ENCODE data around the gene CELA3B. TPM values are rescaled to one million over a fixed set of nuclear protein-coding genes. Genes with fewer than 3 reads are reported as not detected.

CELA3B gene
- total RNA-seq, 1 donor from 2014 or later = not detected

DNA sequence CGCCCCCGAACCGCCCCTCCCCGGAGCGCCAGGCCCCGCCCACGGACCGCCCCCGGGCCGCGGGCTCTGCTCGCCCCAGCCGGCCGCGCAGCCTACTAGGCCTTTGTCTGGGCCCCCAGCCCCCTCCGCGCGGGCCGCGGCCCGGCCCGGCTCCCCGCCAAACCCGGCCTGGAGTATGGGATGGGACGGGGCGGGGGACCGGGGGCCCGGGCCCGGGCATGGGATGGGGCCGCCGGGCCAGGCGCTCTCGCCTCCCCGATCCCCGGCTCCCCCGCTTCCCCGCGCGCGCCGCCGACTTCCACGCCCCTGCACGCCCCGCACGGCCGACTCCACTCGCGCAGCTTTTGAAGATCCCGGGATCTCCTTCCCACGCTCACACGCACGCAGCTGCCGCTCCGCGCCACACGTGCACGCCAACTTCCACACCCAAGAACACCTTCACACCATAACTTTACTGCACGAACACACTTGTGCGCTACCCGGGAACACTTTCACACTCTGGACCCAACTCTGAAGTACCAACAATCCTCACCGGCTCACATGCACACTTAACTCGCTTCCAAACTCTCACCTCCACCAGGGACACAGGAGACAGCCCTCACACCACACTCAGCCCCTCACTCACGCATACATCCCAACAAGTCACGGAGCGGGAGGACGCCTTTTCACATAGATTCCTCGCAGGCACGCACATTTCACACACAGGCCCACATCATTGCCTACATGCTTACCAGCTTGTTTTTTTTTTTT is 39.3 kb upstream of the CELA3B start:
- no peak for DNase-seq (ENCODE audit: low read depth)

GRCh38 chr1:21938732-21939538 is 37.9 kb upstream of the CELA3B start:
- Histone ChIP-seq H3K4me3 (ENCODE audit: low read depth, low read length) (no peak overlapping the region), H3K36me3 (ENCODE audit: control insufficient read depth, insufficient read depth, low read length) (no peaks in the 10 kb centered on the region), H3K27me3 (ENCODE audit: control insufficient read depth, insufficient read depth, low read length) (no peaks in the 10 kb centered on the region)
- TF ChIP-seq CTCF (IDR thresholded peaks at IDR 0.05; ENCODE audit: insufficient read depth, low read length, poor library complexity, severe bottlenecking) = no peak
- no peak for DNase-seq (ENCODE audit: low read depth)

More for the DNA sequence above, 39.3 kb upstream of the CELA3B start:
- peaks cover 1% of the 10 kb centered on the region for H3K36me3 ChIP-seq (ENCODE audit: control insufficient read depth, insufficient read depth, low read length)
- no peak for TF ChIP-seq CTCF (IDR thresholded peaks at IDR 0.05; ENCODE audit: insufficient read depth, low read length, poor library complexity, severe bottlenecking)
- H3K4me3 ChIP-seq (ENCODE audit: low read depth, low read length) = peak overlapping the region; percentile 19
- no peaks in the 10 kb centered on the region for H3K27me3 ChIP-seq (ENCODE audit: control insufficient read depth, insufficient read depth, low read length)

DNA sequence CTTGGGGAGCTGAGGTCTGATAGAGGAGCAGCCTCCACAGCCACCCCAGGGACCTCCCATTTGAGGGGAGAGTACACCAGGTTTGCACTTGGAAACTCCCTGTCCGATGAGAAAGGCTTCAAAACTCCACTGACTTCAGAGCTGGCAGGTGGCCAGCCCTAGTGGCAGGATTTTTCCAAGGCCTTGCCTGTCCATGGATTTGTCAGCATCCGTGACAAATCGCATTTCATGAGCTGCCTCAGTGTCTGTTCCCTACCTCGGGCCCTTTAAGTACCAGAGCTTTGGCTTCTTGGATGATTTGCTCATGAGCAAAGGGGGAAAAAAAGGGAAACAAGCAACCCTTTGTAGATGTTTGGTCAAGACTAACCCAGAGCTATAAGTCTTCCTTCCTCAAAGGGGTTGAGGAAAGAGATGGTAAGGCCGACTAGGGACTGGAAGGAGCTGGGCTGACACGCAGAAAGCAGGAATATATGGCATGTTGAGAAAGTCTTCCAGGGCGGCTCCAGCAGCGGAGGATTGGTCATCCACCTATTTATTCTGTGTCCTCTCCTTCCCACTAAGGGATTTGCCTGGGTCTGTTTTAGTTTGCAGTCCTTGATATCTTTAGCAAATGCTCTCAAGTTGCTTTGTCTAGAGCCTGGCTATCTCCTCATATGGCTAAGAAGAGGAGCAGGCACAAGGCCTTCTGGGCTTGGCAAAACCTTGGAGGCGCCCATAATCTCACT is 37.0 kb upstream of the CELA3B start:
- no peak overlapping the region for H3K4me3 ChIP-seq (ENCODE audit: low read depth, low read length)
- TF ChIP-seq CTCF (IDR thresholded peaks at IDR 0.05; ENCODE audit: insufficient read depth, low read length, poor library complexity, severe bottlenecking) = peak; percentile 45
- no peaks in the 10 kb centered on the region for H3K36me3 ChIP-seq (ENCODE audit: control insufficient read depth, insufficient read depth, low read length)
- no peaks in the 10 kb centered on the region for H3K27me3 ChIP-seq (ENCODE audit: control insufficient read depth, insufficient read depth, low read length)
- peak; percentile 91 for DNase-seq (ENCODE audit: low read depth)

DNA sequence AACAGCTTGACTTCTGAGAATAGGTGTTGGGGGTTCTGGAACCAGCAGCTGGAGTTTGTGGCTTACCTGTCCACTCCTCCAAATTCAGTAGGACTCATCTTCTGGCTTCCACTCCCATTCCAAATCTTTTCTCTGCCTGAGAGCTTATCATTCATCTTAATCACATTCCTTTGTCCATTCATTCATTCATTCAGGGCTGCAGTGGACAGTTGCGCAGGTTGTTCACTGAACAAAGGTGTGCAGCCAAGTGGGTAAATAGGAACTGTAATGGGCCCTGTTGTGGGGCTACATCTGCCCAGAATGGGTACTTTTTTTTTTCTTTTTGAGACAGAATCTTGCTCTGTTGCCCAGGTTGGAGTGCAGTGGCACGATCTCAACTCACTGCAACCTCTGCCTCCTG is 36.3 kb upstream of the CELA3B start:
- no peak overlapping the region for H3K4me3 ChIP-seq (ENCODE audit: low read depth, low read length)
- DNase-seq (ENCODE audit: low read depth) = no peak
- no peak for TF ChIP-seq CTCF (IDR thresholded peaks at IDR 0.05; ENCODE audit: insufficient read depth, low read length, poor library complexity, severe bottlenecking)
- H3K27me3 ChIP-seq (ENCODE audit: control insufficient read depth, insufficient read depth, low read length) = no peaks in the 10 kb centered on the region
- no peaks in the 10 kb centered on the region for H3K36me3 ChIP-seq (ENCODE audit: control insufficient read depth, insufficient read depth, low read length)

- no peak for TF ChIP-seq CTCF (IDR thresholded peaks at IDR 0.05; ENCODE audit: insufficient read depth, low read length, poor library complexity, severe bottlenecking)
- no peaks in the 10 kb centered on the region for H3K27me3 ChIP-seq (ENCODE audit: control insufficient read depth, insufficient read depth, low read length)
Observed at GRCh38 chr1:21941370-21941769, 35.5 kb upstream of the CELA3B start.

More at GRCh38 chr1:21941370-21941769, 35.5 kb upstream of the CELA3B start:
- no peak overlapping the region for H3K4me3 ChIP-seq (ENCODE audit: low read depth, low read length)
- no peaks in the 10 kb centered on the region for H3K36me3 ChIP-seq (ENCODE audit: control insufficient read depth, insufficient read depth, low read length)
- no peak for DNase-seq (ENCODE audit: low read depth)

Data from kidney epithelial cell (primary cell).